Measurements from ENCODE around the gene GCK.

Gene GCK

DNA sequence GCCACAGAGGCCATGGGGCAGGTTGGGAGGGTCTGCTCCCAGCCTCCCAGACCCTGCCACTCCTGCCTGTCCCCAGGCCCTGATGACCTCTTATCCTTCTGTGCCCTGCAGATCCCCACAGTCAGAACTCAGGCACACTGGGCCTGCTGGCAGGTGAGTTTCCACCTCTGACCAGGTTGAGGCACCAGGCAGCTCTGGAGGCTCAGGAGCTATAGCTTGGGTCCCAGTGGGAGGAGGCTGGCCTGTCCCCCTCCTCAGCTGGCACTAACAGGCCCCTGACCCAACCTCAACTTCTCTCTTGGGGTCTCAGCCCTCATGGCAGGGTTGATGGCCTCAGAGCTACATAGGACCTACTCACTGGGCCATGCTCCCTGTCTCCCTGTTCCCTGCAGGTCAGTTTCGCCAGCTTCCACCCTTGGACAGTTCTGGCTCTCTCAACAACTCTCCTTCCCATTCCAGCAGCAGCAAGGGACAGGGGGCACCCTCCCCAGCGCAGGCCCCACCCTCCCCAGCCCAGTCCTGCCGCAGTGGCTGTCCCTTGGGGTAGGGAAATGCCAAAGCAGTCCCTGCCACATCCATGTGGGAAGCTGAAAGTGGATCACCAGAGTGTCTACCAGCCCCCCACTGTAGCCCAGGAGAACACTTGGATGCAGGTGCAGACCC, 87.8 kb downstream of the GCK start:
- no peaks in the 10 kb centered on the region for H3K36me3 ChIP-seq (ENCODE audit: control insufficient read depth in 2 of 2, insufficient read depth in 2 of 2, low read length in 2 of 2)

DNA sequence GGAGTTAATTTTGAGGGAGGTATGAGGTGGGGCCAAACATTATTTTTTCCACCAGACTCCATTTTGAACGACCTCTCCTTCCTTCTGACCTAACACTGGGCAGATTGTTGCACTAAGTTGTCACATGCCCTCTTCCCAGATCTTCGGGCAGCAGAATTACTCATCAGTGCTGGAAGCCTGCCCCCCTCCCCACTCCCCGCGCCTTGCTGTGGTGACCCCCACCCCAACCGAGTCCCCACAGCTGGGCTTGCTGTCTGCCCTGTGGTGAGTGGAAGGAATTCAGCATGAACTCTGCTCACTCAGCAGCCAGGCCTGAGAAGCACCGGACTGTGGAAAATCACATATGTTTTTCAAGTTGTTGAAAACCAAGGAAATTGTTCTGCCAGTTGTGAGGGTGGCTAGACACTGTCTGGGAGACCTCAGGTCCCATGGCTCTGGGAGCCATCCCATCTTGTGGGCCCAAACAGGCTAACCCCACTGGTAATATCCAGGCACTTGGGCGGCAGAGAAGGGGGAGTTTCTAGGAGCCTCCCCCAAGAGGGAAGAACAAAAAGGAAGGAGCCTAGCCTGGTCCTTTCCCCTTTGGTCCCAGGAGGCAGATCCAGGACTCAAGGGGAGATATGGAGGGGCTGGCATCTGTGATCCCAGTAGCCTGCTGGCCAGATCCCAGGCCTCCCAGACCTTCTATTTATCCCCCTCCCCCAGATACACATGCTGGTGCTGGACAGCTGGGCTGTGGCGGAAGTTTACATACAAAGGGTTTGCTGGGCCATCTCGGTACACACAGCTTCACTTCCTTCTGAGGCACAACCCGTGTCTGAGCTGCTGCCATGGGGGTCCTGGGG, 88.6 kb downstream of the GCK start:
- Histone ChIP-seq H3K9me3 (ENCODE audit: control insufficient read depth in 2 of 2, low read length in 2 of 2) (no peaks in the 10 kb centered on the region), H3K9ac (ENCODE audit: low read length in 2 of 2) (no peak overlapping the region), H3K36me3 (ENCODE audit: control insufficient read depth in 2 of 2, insufficient read depth in 2 of 2, low read length in 2 of 2) (no peaks in the 10 kb centered on the region), H3K4me3 (ENCODE audit: low read length in 2 of 2) (no peak overlapping the region), H3K4me1 (ENCODE audit: control insufficient read depth, insufficient read depth, low read length) (peaks cover 26% of the 10 kb centered on the region), H3K27me3 (ENCODE audit: control insufficient read depth in 1 of 2, insufficient read depth in 2 of 2, low read length in 2 of 2) (peaks cover 1 to 13% of the 10 kb centered on the region in 2 donors), H3K27ac (ENCODE audit: low read length) (peak overlapping the region; percentile 24)

More for the DNA sequence above, 87.8 kb downstream of the GCK start:
- Histone ChIP-seq H3K9me3 (ENCODE audit: control insufficient read depth in 2 of 2, low read length in 2 of 2) (no peaks in the 10 kb centered on the region), H3K27ac (ENCODE audit: low read length) (peak overlapping the region; percentile 24), H3K27me3 (ENCODE audit: control insufficient read depth in 1 of 2, insufficient read depth in 2 of 2, low read length in 2 of 2) (peaks cover 2 to 20% of the 10 kb centered on the region in 2 donors), H3K9ac (ENCODE audit: low read length in 2 of 2) (no peak overlapping the region), H3K4me3 (ENCODE audit: low read length in 2 of 2) (no peak overlapping the region), H3K4me1 (ENCODE audit: control insufficient read depth, insufficient read depth, low read length) (peaks cover 32% of the 10 kb centered on the region)

DNA sequence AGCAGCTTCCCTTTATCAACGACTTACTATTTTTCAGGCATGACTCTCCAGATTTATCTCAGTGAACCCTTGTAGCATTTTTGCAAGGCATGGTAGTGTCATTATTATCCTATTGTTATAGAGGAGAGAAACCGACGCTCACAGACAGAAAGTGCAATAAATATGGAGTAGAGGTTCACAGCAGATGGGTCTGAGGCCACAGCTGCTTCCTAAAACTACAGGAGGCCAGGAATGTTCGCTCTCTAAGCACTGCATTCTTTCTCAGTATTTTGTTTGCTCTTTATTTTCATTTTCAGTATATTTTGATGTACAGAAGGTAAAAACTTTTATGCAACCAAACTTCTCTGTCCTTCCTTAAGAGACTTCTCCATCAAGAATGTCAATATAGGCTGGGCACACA, 89.6 kb downstream of the GCK start:
- Histone ChIP-seq H3K4me3 (ENCODE audit: low read length in 2 of 2) (no peak overlapping the region), H3K36me3 (ENCODE audit: control insufficient read depth in 2 of 2, insufficient read depth in 2 of 2, low read length in 2 of 2) (no peaks in the 10 kb centered on the region), H3K27ac (ENCODE audit: low read length) (no peak overlapping the region), H3K4me1 (ENCODE audit: control insufficient read depth, insufficient read depth, low read length) (peaks cover 16% of the 10 kb centered on the region), H3K9ac (ENCODE audit: low read length in 2 of 2) (no peak overlapping the region), H3K9me3 (ENCODE audit: control insufficient read depth in 2 of 2, low read length in 2 of 2) (no peaks in the 10 kb centered on the region), H3K27me3 (ENCODE audit: control insufficient read depth in 1 of 2, insufficient read depth in 2 of 2, low read length in 2 of 2) (peaks cover 0 to 8% of the 10 kb centered on the region in 2 donors)

DNA sequence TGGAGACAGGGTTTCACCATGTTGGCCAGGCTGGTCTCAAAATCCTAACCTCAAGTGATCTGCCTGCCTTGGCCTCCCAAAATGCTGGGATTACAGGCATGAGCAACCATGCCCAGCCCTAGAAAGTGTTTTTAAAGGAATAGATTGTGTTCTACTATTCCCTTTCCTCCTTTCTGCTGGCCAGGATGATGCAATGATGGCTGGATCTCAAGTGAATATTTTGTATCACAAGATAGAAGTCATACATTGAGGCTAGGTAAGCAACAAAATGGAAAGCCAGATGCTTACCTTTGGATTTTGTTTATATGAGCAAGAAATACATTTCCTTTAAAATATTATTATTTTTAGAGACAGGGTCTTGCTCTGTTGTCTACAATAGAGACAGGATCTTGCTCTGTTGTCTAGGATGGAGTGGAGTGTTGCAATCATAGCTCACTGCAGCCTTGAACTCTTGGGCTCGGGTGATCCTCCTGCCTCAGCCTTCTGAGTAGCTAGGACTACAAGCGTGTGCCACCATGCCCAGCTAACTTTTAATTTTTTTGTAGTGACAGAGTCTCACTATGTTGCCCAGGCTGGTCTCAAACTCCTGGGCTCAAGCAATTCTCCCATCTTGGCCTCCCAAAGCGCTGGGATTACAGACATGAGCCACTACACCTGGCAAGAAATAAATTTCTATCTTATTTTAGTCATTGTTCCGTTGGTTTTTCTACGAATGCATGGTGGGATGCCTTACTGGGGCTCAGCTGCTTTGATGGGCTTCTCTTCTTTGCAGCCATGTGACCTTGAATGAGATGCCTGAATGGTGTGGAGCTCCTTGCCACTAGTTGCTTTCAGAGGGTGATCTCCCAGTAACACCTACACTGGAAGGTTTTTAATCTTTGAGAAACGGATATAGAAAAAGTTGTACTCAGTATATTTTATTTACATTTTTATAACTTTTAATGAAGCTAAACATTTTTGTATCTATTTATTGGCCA, 90.9 kb downstream of the GCK start:
- Histone ChIP-seq H3K9ac (ENCODE audit: low read length in 2 of 2) (no peak overlapping the region), H3K27ac (ENCODE audit: low read length) (no peak overlapping the region), H3K36me3 (ENCODE audit: control insufficient read depth in 2 of 2, insufficient read depth in 2 of 2, low read length in 2 of 2) (no peaks in the 10 kb centered on the region), H3K9me3 (ENCODE audit: control insufficient read depth in 2 of 2, low read length in 2 of 2) (no peaks in the 10 kb centered on the region), H3K27me3 (ENCODE audit: control insufficient read depth in 1 of 2, insufficient read depth in 2 of 2, low read length in 2 of 2) (no peaks in the 10 kb centered on the region), H3K4me1 (ENCODE audit: control insufficient read depth, insufficient read depth, low read length) (peaks cover 7% of the 10 kb centered on the region), H3K4me3 (ENCODE audit: low read length in 2 of 2) (no peak overlapping the region)

DNA sequence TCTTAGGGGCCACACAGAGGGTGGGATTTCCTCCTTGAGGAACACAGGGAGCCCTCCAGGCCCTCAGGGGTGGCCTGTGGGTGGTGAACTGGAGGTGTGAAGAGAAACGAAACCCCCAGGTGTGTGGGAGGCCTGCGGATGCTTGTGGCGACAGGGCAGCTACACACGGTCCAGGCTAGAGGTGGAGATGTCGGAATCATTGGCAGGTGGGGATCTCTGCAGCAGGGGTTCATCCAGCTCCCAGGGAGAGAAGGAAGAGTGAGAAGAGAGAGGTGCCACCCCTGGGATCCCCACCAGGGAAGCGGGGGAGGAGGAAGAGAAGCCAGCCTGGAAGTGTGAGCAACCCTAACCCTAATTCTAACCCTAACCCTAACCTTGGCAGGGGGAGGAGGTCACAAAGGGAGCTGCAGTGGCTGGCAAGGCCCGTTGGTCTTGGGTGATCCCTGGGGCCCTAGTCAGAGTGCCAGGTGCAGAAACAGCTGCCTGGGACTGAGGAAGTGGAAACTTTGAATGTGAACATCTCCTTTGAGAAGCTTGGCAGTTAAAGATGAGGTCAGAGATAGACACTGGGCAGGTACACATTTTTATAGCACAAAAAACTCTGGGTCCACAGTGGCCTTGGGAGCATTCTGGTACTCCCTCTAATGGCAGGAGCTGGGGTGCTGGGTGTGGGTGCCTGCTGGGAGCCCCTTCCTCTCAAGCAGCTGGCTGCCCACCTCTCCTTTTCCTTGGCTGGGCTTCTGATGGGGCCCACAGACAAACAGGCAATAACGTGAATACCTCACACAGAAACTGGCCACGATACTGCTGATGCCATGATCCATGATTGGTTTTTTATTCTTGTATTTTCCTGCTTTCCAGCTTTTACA, 91.9 kb downstream of the GCK start:
- Histone ChIP-seq H3K4me1 (ENCODE audit: control insufficient read depth, insufficient read depth, low read length) (no peaks in the 10 kb centered on the region), H3K9me3 (ENCODE audit: control insufficient read depth in 2 of 2, low read length in 2 of 2) (no peaks in the 10 kb centered on the region), H3K4me3 (ENCODE audit: low read length in 2 of 2) (no peak overlapping the region), H3K27ac (ENCODE audit: low read length) (no peak overlapping the region), H3K9ac (ENCODE audit: low read length in 2 of 2) (no peak overlapping the region), H3K27me3 (ENCODE audit: control insufficient read depth in 1 of 2, insufficient read depth in 2 of 2, low read length in 2 of 2) (no peaks in the 10 kb centered on the region), H3K36me3 (ENCODE audit: control insufficient read depth in 2 of 2, insufficient read depth in 2 of 2, low read length in 2 of 2) (no peaks in the 10 kb centered on the region)

DNA sequence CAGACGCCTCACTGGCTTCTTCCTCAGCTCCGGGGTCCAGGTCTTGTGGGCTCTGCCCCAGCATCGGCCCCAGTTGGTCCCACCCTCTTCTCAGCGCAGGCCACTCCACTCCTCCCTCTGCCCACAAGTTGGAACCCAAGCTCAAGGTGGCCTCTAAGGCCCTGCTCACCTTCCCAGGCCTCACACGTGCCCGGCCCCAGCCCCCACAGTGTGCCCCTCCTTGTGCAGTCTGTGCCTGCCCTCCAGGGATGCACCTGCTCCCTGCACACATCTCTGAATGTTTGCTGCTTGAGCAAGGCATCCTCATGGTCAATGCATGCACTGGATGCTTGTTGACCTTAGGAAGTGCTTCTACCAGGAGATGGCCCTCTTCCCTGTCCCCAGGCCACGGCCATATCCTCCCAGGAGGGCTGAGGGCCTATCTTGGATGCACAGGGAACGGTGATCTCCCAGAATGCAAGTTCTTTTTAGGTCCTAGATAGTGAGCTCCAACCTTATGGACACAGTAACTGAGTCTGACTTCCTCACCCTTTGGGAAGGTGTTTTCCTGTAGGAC, 92.8 kb downstream of the GCK start:
- no peak overlapping the region for H3K9ac ChIP-seq (ENCODE audit: low read length in 2 of 2)
- no peaks in the 10 kb centered on the region for H3K27me3 ChIP-seq (ENCODE audit: control insufficient read depth in 1 of 2, insufficient read depth in 2 of 2, low read length in 2 of 2)
- H3K4me1 ChIP-seq (ENCODE audit: control insufficient read depth, insufficient read depth, low read length), result no peaks in the 10 kb centered on the region
- no peak overlapping the region for H3K4me3 ChIP-seq (ENCODE audit: low read length in 2 of 2)
- no peak overlapping the region for H3K27ac ChIP-seq (ENCODE audit: low read length)
- H3K36me3 ChIP-seq (ENCODE audit: control insufficient read depth in 2 of 2, insufficient read depth in 2 of 2, low read length in 2 of 2), result no peaks in the 10 kb centered on the region
- H3K9me3 ChIP-seq (ENCODE audit: control insufficient read depth in 2 of 2, low read length in 2 of 2), result no peaks in the 10 kb centered on the region

DNA sequence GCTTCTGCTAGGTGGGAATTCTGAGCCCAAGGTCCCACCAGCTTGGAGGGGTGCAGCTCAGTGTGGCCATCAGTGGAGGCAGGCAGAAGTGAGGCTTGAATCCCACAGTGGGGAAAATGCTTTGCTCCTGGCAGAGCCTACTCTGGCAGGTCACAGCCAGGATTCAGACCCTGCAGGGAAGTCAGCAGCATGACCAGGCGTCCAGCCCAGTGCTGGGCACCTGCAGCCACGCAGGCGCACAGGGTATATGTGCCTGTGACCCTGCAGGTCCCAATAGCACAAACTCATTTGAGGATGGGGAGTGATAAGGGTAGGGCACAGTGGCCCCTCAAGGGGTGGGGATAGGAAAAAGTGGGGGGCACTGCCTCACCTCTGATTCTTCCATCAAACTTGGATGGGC, 93.5 kb downstream of the GCK start:
- Histone ChIP-seq H3K27ac (ENCODE audit: low read length) (no peak overlapping the region), H3K27me3 (ENCODE audit: control insufficient read depth in 1 of 2, insufficient read depth in 2 of 2, low read length in 2 of 2) (no peaks in the 10 kb centered on the region), H3K36me3 (ENCODE audit: control insufficient read depth in 2 of 2, insufficient read depth in 2 of 2, low read length in 2 of 2) (no peaks in the 10 kb centered on the region), H3K4me1 (ENCODE audit: control insufficient read depth, insufficient read depth, low read length) (peaks cover 2% of the 10 kb centered on the region), H3K9me3 (ENCODE audit: control insufficient read depth in 2 of 2, low read length in 2 of 2) (no peaks in the 10 kb centered on the region), H3K4me3 (ENCODE audit: low read length in 2 of 2) (no peak overlapping the region), H3K9ac (ENCODE audit: low read length in 2 of 2) (no peak overlapping the region)

DNA sequence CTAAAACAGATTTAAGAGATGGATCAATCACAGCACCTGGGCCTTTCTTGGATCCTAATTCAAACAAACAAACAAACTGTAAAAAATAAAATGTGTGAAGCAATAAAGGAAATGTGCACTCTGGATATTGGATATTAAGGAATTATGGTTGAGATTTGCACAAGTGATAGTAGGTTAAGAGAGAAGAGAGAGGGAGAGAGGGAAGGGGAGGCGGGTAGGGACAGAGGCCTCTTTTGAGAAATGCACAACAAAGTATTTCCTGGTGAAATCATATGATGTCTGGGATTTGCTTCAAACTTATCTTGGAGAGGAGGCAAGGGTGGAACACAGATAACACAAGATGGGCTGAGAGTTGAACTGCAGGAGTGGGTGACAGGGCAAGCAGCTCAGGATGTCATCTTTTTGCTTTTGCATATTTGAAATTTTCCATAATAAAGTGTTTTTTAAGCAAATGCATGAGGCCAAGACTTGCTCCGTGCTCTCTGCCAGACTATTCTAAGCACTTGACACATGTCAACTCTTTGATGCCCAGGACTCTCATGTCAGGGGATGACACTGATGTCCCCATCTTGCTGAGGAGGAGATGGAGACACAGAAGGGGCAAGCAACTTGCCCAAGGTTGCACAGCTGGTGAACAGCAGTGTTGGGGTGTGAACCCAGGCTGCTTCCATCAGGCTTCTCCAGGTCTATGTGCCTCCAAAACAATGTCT, 94.2 kb downstream of the GCK start:
- no peaks in the 10 kb centered on the region for H3K27me3 ChIP-seq (ENCODE audit: control insufficient read depth in 1 of 2, insufficient read depth in 2 of 2, low read length in 2 of 2)
- H3K36me3 ChIP-seq (ENCODE audit: control insufficient read depth in 2 of 2, insufficient read depth in 2 of 2, low read length in 2 of 2), result no peaks in the 10 kb centered on the region
- no peaks in the 10 kb centered on the region for H3K9me3 ChIP-seq (ENCODE audit: control insufficient read depth in 2 of 2, low read length in 2 of 2)
- H3K4me1 ChIP-seq (ENCODE audit: control insufficient read depth, insufficient read depth, low read length), result peaks cover 9% of the 10 kb centered on the region
- no peak overlapping the region for H3K27ac ChIP-seq (ENCODE audit: low read length)
- no peak overlapping the region for H3K4me3 ChIP-seq (ENCODE audit: low read length in 2 of 2)
- no peak overlapping the region for H3K9ac ChIP-seq (ENCODE audit: low read length in 2 of 2)

DNA sequence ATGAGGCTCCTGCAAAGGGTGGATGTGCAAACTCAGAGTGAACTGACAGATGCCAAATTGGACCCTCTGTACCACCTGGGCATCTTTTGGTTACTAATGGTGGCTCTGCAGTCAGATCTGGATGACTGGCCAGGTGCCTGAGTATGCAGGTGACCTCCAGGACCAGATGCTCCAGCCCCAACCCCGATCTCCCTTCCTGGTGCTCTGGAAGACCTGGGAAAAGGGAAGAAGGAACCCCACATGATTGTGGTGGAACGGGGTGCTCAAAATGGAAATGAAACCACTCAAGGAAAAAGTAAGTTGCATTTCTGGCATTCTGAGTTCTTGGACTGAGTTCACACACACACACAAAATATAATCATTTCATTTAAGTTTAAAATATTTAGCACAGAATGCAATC, 94.9 kb downstream of the GCK start:
- H3K27ac ChIP-seq (ENCODE audit: low read length), result no peak overlapping the region
- no peaks in the 10 kb centered on the region for H3K9me3 ChIP-seq (ENCODE audit: control insufficient read depth in 2 of 2, low read length in 2 of 2)
- H3K4me1 ChIP-seq (ENCODE audit: control insufficient read depth, insufficient read depth, low read length), result peaks cover 12% of the 10 kb centered on the region
- H3K9ac ChIP-seq (ENCODE audit: low read length in 2 of 2), result no peak overlapping the region
- no peak overlapping the region for H3K4me3 ChIP-seq (ENCODE audit: low read length in 2 of 2)
- no peaks in the 10 kb centered on the region for H3K27me3 ChIP-seq (ENCODE audit: control insufficient read depth in 1 of 2, insufficient read depth in 2 of 2, low read length in 2 of 2)
- H3K36me3 ChIP-seq (ENCODE audit: control insufficient read depth in 2 of 2, insufficient read depth in 2 of 2, low read length in 2 of 2), result no peaks in the 10 kb centered on the region
